Measurements from ENCODE around the gene SLC35E4.

The SLC35E4 gene

GRCh38 chr22:30680991-30681770 lies 45.6 kb downstream of the SLC35E4 start:
- Histone ChIP-seq H3K27ac (ENCODE audit: low read depth, low read length) (no peak overlapping the region), H3K79me2 (ENCODE audit: control insufficient read depth, low read length) (no peaks in the 10 kb centered on the region), H3K4me2 (ENCODE audit: low read length) (no peak overlapping the region), H3F3A (ENCODE audit: control insufficient read depth, insufficient read depth) (no peaks in the 10 kb centered on the region), H3K9me3 (ENCODE audit: control insufficient read depth, insufficient read depth, low read length) (no peaks in the 10 kb centered on the region), H3K4me3 (ENCODE audit: low read length) (no peak overlapping the region), H3K4me1 (ENCODE audit: control insufficient read depth, low read length) (no peaks in the 10 kb centered on the region), H4K20me1 (ENCODE audit: control insufficient read depth, insufficient read depth, low read depth, low read length) (no peaks in the 10 kb centered on the region), H3K9me2 (replicated peaks; ENCODE audit: control insufficient read depth, low read length) (no peaks in the 10 kb centered on the region), H3K27me3 (ENCODE audit: control insufficient read depth, low read length) (peaks cover 11% of the 10 kb centered on the region; the same call in 1 of the 2 replicates), H3K36me3 (ENCODE audit: control insufficient read depth, low read length) (no peaks in the 10 kb centered on the region)
- TF ChIP-seq, protein P1, sequence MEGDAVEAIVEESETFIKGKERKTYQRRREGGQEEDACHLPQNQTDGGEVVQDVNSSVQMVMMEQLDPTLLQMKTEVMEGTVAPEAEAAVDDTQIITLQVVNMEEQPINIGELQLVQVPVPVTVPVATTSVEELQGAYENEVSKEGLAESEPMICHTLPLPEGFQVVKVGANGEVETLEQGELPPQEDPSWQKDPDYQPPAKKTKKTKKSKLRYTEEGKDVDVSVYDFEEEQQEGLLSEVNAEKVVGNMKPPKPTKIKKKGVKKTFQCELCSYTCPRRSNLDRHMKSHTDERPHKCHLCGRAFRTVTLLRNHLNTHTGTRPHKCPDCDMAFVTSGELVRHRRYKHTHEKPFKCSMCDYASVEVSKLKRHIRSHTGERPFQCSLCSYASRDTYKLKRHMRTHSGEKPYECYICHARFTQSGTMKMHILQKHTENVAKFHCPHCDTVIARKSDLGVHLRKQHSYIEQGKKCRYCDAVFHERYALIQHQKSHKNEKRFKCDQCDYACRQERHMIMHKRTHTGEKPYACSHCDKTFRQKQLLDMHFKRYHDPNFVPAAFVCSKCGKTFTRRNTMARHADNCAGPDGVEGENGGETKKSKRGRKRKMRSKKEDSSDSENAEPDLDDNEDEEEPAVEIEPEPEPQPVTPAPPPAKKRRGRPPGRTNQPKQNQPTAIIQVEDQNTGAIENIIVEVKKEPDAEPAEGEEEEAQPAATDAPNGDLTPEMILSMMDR (IDR thresholded peaks at IDR 0.05; ENCODE audit: low read depth, low read length, poor library complexity, severe bottlenecking): no peak
- TF ChIP-seq EZH2phosphoT487 (IDR thresholded peaks at IDR 0.05; ENCODE audit: borderline replicate concordance, low read length): no peak

DNA sequence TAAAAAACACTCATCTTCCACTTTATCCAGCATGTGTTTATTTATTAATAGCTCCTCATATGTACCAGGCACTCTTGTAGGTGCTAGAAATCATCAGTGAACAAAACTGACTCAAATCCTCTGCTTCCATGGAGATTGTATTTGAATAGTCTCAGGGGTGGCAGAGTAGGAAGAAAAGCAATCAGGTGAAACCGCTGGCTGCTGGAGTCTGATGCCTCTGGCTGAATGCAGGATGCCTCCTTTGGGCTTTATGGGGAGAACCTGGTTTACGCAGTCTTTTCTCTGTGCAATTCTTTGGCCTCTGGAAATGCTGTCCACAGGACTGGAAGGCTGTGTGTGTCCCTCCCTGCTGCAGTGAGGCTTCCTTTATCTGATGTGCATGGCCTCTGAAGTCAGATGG lies 46.2 kb downstream of the SLC35E4 start:
- no peak overlapping the region for H3K27ac ChIP-seq (ENCODE audit: low read depth, low read length)

GRCh38 chr22:30685178-30685577 lies 49.6 kb downstream of the SLC35E4 start:
- Histone ChIP-seq H3K79me2 (ENCODE audit: control insufficient read depth, low read length) (no peaks in the 10 kb centered on the region), H3K36me3 (ENCODE audit: control insufficient read depth, low read length) (no peaks in the 10 kb centered on the region), H3K4me1 (ENCODE audit: control insufficient read depth, low read length) (no peaks in the 10 kb centered on the region), H3K4me3 (ENCODE audit: low read length) (no peak overlapping the region), H3K9me2 (replicated peaks; ENCODE audit: control insufficient read depth, low read length) (no peaks in the 10 kb centered on the region), H3K9me3 (ENCODE audit: control insufficient read depth, insufficient read depth, low read length) (no peaks in the 10 kb centered on the region), H3K4me2 (ENCODE audit: low read length) (no peak overlapping the region), H3K27ac (ENCODE audit: low read depth, low read length) (no peak overlapping the region), H3F3A (ENCODE audit: control insufficient read depth, insufficient read depth) (no peaks in the 10 kb centered on the region), H3K27me3 (ENCODE audit: control insufficient read depth, low read length) (no peaks in the 10 kb centered on the region; the same call in 1 of the 2 replicates), H4K20me1 (ENCODE audit: control insufficient read depth, insufficient read depth, low read depth, low read length) (no peaks in the 10 kb centered on the region)
- TF ChIP-seq, protein P1 (IDR thresholded peaks at IDR 0.05; ENCODE audit: low read depth, low read length, poor library complexity, severe bottlenecking): no peak

More for the DNA sequence above, 46.2 kb downstream of the SLC35E4 start:
- no peak overlapping the region for H3K4me3 ChIP-seq (ENCODE audit: low read length)
- H4K20me1 ChIP-seq (ENCODE audit: control insufficient read depth, insufficient read depth, low read depth, low read length): no peaks in the 10 kb centered on the region
- peaks cover 11% of the 10 kb centered on the region; the same call in 1 of the 2 replicates for H3K27me3 ChIP-seq (ENCODE audit: control insufficient read depth, low read length)
- no peak for TF ChIP-seq EZH2phosphoT487 (IDR thresholded peaks at IDR 0.05; ENCODE audit: borderline replicate concordance, low read length)
- TF ChIP-seq, protein P1 (IDR thresholded peaks at IDR 0.05; ENCODE audit: low read depth, low read length, poor library complexity, severe bottlenecking): no peak
- no peaks in the 10 kb centered on the region for H3K4me1 ChIP-seq (ENCODE audit: control insufficient read depth, low read length)
- H3K9me2 ChIP-seq (replicated peaks; ENCODE audit: control insufficient read depth, low read length): no peaks in the 10 kb centered on the region
- H3K4me2 ChIP-seq (ENCODE audit: low read length): no peak overlapping the region
- no peaks in the 10 kb centered on the region for H3F3A ChIP-seq (ENCODE audit: control insufficient read depth, insufficient read depth)
- no peaks in the 10 kb centered on the region for H3K36me3 ChIP-seq (ENCODE audit: control insufficient read depth, low read length)
- no peaks in the 10 kb centered on the region for H3K9me3 ChIP-seq (ENCODE audit: control insufficient read depth, insufficient read depth, low read length)
- H3K79me2 ChIP-seq (ENCODE audit: control insufficient read depth, low read length): no peaks in the 10 kb centered on the region
